Activated CD4-positive, alpha-beta T cell treated with anti-CD3 and anti-CD28 coated beads, Interleukin-2, amount 10 ng/mL, durations not matched to agents 24 days and 14 days (primary cell): ENCODE data around the gene ZNF697. TPM values are rescaled to one million over a fixed set of nuclear protein-coding genes. Genes with fewer than 3 reads are reported as not detected.
"Not testable (repeated sequence)": the region's sequence is repeated elsewhere in the genome, so short reads cannot be mapped to it uniquely, and the experiment has no call there.

Experiments used
- DNase-seq: peaks from one replicate; pipeline ENCODE4 v3.0.0; 2022
- H3K27ac Mint-ChIP-seq: one replicate; pipeline ENCODE4 v1.8.0; 2022; ENCODE audit warnings: mild to moderate bottlenecking, mixed read lengths
- H3K27me3 Mint-ChIP-seq: one replicate; pipeline ENCODE4 v1.8.0; 2022; ENCODE audit warnings: mixed read lengths
- H3K36me3 Mint-ChIP-seq: one replicate; pipeline ENCODE4 v1.8.0; 2022; ENCODE audit warnings: low read depth, mild to moderate bottlenecking, mixed read lengths
- H3K4me1 Mint-ChIP-seq: one replicate; pipeline ENCODE4 v1.8.0; 2021; ENCODE audit warnings: mixed read lengths
- H3K4me3 Mint-ChIP-seq: one replicate; pipeline ENCODE4 v1.8.0; 2022; ENCODE audit warnings: mild to moderate bottlenecking, moderate library complexity, mixed read lengths
- H3K9me3 Mint-ChIP-seq: one replicate; pipeline ENCODE4 v1.8.0; 2021; ENCODE audit warnings: mixed read lengths
- intact Hi-C: fragments of 100-400 bp; cut with micrococcal nuclease; formaldehyde crosslinking; loops from one replicate; pipeline ENCODE4 v1.15.1; 2023
- total RNA-seq: library from RNA; stranded (reverse); gene quantifications from 2 replicates; pipeline ENCODE4 v1.2.3, GENCODE V29; 2022

The ZNF697 gene
- total RNA-seq, 1 donor from 2014 or later = 4.5 TPM

DNA sequence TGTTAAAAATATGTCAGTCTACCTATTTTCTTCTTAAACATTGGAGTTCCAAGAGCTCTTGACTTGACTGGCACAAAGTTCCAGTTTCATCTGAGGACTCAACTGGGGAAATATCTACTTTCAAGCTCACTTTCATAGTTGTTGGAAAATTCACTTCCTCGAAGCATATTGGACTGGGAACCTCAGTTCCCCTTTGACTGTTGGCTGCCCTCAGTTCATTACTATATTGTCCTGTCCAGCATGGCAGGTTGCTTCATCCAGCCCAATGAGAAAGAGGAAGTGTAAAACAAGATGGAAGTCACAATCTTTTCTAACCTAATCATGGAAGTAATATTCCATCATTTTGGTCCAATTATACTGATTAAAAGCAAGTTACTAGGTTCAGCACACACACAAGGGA lies 54.3 kb downstream of the ZNF697 start:
- Mint-ChIP-seq H3K4me3 (no peak overlapping the region), H3K27ac (no peak overlapping the region), H3K9me3 (no peaks in the 10 kb centered on the region), H3K36me3 (no peaks in the 10 kb centered on the region), H3K4me1 (no peaks in the 10 kb centered on the region), H3K27me3 (peaks cover 10% of the 10 kb centered on the region)
- no peak for DNase-seq
- intact Hi-C loops = no loop called here

DNA sequence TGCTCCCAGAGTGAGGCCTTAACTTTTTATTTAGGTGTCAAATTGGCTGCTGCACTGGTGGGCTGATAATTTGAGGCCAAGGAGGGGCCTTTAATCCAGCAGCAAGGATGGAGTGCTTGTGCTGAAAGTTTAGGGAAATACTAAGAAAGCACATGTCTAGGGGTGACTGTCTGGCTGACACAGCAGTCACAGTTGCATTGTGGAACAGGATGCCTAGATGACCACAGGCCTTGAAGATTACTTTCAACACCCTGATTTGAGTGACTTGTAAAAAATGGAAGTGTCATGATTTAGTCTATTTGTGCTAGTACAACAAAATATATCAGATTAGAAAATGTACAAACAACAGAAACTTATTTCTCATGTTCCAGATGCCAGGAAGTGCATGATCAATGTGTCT lies 57.7 kb downstream of the ZNF697 start:
- Mint-ChIP-seq H3K27ac (no peak overlapping the region), H3K36me3 (no peaks in the 10 kb centered on the region), H3K4me1 (no peaks in the 10 kb centered on the region), H3K27me3 (peaks cover 10% of the 10 kb centered on the region), H3K9me3 (no peaks in the 10 kb centered on the region), H3K4me3 (no peak overlapping the region)
- intact Hi-C loops = no loop called here
- DNase-seq = no peak

DNA sequence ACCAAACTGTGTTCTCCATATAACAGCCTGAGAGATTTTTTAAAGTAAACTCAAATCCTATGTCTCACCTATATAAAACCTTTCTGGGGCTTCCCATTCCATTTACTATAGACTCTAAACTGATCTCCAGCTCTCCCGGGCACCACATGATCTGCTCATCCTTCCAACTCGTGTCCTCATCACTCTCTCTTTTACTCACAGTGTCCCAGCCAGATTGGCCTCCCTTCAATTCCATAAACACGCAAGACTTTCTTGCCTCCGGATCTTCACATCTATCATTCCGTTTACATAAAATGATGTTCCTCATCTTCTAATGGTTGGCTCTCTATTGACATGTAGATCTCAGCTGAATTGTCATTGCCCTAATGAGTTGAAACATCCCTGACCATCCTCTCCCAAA lies 59.4 kb downstream of the ZNF697 start:
- peaks cover 8% of the 10 kb centered on the region for H3K27me3 Mint-ChIP-seq
- no peaks in the 10 kb centered on the region for H3K9me3 Mint-ChIP-seq
- H3K4me1 Mint-ChIP-seq = no peaks in the 10 kb centered on the region
- intact Hi-C loops = no loop called here
- no peaks in the 10 kb centered on the region for H3K36me3 Mint-ChIP-seq
- DNase-seq = no peak
- H3K27ac Mint-ChIP-seq = no peak overlapping the region
- no peak overlapping the region for H3K4me3 Mint-ChIP-seq

DNA sequence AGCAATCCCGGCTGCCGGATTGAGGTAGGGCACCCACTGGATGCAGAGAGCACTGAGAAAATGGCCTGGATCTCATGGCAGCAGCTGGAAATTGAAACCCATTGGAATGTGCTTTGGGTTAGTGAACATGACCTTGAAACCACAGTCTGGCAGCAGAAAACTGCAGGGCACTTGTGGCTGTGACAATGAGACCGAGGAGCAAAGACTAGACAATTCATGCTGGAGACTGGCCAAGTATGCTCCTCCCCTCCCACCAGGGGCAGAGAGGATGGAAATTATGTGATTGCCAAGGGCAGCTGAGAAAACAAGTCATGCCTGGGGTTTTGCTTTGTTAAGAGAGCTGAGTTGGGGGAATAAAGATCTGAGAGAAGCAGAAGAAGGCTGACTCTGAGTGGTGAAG lies 60.7 kb downstream of the ZNF697 start:
- H3K27me3 Mint-ChIP-seq = peaks cover 4% of the 10 kb centered on the region
- H3K27ac Mint-ChIP-seq = no peak overlapping the region
- no peaks in the 10 kb centered on the region for H3K36me3 Mint-ChIP-seq

DNA sequence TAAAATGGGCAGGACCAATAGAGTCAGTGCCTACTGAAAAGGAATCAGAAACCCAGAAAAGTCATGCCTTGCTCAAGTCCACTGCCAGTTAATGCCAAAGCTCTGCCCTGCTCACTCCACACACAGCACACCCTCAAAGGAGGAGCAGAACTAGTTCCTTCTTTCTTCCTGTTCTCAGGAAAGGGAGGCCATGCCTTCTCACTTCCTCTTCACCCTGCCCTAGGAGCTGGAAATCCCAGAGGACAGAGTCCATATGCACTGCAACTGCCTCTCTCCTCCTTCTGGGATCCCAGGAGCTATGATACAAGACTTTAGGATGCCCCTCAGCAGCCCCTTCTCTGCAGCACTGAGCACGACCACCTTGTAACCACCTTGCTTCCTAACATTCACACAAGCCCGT lies 62.3 kb downstream of the ZNF697 start:
- H3K4me3 Mint-ChIP-seq, H3K4me1 Mint-ChIP-seq, H3K36me3 Mint-ChIP-seq, H3K9me3 Mint-ChIP-seq, H3K27ac Mint-ChIP-seq, intact Hi-C loops, DNase-seq, H3K27me3 Mint-ChIP-seq: not testable (repeated sequence)

More for the DNA sequence above, 60.7 kb downstream of the ZNF697 start:
- no peaks in the 10 kb centered on the region for H3K4me1 Mint-ChIP-seq
- intact Hi-C loops = no loop called here
- no peak overlapping the region for H3K4me3 Mint-ChIP-seq
- no peaks in the 10 kb centered on the region for H3K9me3 Mint-ChIP-seq
- DNase-seq = no peak

DNA sequence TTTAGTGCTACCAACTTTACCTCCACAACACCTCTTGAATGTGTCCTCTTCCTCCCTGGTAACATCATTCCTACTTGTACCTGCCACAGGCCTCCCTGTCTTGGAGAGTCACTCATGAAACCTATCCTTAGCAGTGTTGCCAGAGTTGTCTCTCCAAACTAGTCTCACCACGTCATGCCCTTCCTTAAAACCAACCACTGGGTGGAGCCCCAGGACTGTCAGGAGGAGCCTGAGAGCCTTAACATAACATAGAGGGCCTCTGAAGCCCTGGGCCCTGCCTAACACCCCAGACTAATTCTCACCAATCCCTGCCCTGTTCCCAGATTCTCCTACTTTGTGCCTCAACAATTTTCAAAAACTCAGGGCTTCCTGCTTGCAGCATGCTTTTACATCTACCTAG lies 65.3 kb downstream of the ZNF697 start:
- intact Hi-C loops = no loop called here
- Mint-ChIP-seq H3K27me3 (peaks cover 2% of the 10 kb centered on the region), H3K4me1 (no peaks in the 10 kb centered on the region), H3K9me3 (no peaks in the 10 kb centered on the region), H3K36me3 (no peaks in the 10 kb centered on the region), H3K27ac (no peak overlapping the region), H3K4me3 (no peak overlapping the region)
- peak; percentile 67 for DNase-seq

DNA sequence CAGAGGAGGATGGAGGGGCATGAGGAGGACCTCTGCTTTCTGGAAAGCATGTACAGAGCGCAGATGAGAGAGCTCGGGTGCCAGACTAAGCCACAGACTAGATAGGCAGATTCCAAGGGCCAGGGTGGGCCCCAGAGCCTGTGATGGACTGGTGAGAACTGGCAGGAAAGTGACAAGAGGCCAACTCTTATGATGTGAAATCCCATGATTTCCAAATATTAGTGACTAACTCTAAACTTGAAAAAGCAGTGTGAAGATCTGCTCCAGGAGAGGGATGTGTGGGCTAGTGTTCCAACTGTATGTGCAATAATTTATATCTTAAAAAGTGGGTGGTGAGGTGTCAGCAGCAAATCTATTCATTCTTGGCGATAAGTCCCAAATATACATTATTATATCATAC lies 67.0 kb downstream of the ZNF697 start:
- H3K27me3 Mint-ChIP-seq, H3K4me3 Mint-ChIP-seq, H3K9me3 Mint-ChIP-seq, H3K4me1 Mint-ChIP-seq, DNase-seq, H3K36me3 Mint-ChIP-seq, H3K27ac Mint-ChIP-seq, intact Hi-C loops: not testable (repeated sequence)

DNA sequence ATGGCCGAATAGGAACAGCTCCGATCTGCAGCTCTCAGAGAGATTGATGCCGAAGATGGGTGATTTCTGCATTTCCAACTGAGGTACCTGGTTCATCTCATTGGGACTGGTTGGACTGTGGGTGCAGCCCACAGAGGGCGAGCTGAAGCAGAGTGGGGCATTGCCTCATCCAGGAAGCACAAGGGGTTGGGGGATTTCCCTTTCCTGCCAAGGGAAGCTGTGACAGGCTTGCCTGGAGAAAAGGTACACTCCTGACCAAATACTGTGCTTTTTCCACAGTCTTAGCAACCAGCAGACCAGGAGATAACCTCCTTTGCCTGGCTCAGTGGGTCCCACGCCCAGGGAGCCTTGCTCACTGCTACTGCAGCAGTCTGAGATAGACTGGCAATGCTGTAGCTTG lies 74.2 kb downstream of the ZNF697 start:
- Mint-ChIP-seq H3K27me3 (peaks cover 7% of the 10 kb centered on the region), H3K36me3 (no peaks in the 10 kb centered on the region), H3K27ac (no peak overlapping the region), H3K4me3 (no peak overlapping the region), H3K9me3 (no peaks in the 10 kb centered on the region), H3K4me1 (no peaks in the 10 kb centered on the region)
- DNase-seq = no peak
- intact Hi-C loops = no loop called here

DNA sequence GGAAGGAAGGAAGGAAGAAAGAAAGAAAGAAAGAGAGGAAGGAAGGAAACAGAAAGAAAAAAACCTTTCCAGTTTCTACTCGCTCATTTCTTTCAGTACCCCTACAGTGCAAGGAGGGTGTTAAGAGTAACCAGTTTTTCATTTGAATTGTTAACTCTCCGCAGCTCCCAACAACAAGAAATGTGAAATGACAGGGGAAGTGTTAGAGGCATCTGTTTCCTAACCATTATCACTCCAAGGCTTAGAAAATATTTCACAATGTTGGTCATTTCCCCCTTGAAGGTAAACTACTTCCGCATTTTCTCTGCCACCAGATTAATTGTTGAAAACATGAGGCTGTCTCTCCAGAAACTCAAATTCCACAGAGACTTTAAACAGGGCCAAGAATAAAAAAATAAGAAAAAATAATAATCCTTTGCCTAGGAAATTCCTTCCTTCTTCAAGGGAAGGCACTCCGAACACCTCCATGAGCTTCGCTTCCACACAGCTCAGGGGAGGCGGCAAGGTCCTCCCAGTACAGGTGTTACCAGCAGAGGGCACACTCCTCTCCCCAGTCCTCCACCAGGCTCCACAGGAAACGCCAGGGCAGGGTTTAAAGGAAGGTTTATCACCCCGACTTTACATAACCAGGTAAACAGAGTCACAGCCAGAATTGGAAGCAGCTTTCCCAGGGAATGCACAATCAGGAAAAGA lies 78.0 kb downstream of the ZNF697 start:
- H3K4me1 Mint-ChIP-seq, intact Hi-C loops, DNase-seq, H3K27ac Mint-ChIP-seq, H3K9me3 Mint-ChIP-seq, H3K36me3 Mint-ChIP-seq, H3K4me3 Mint-ChIP-seq: not testable (repeated sequence)
- H3K27me3 Mint-ChIP-seq = peaks cover 15% of the 10 kb centered on the region

Other genes starting within 250 kb of the ZNF697 start
- not detected in 2 replicates for gene HSD3B2, start 233.1 kb downstream of the ZNF697 start, total RNA-seq
- gene HSD3B1, start 141.1 kb downstream of the ZNF697 start, total RNA-seq = not detected in 2 replicates
- 48.6 and 51.5 TPM in 2 replicates for gene PHGDH, start 63.7 kb upstream of the ZNF697 start, total RNA-seq
- not detected in 2 replicates for gene HMGCS2, start 120.6 kb upstream of the ZNF697 start, total RNA-seq
- 0.19 and 0.40 TPM in 2 replicates for gene REG4, start 163.2 kb upstream of the ZNF697 start, total RNA-seq
- not detected in 2 replicates for gene ADAM30, start 248.2 kb upstream of the ZNF697 start, total RNA-seq